Left forelimb (tissue), 1 donor: Measurements from ENCODE around the gene ARHGAP45.

Source experiments
- DNase-seq: peaks from one replicate; pipeline ENCODE4 v3.0.0-alpha.2; 2018; ENCODE audit warnings: low spot score

The ARHGAP45 gene

GRCh38 chr19:1132552-1133383 is 65.8 kb downstream of the ARHGAP45 start:
- no peak for DNase-seq

GRCh38 chr19:1133471-1133929 is 66.5 kb downstream of the ARHGAP45 start:
- no peak for DNase-seq

- DNase-seq, result no peak
Observed at GRCh38 chr19:1134431-1134830, 67.5 kb downstream of the ARHGAP45 start.

- no peak for DNase-seq
Observed at GRCh38 chr19:1135454-1135853, 68.5 kb downstream of the ARHGAP45 start.

- DNase-seq, result no peak
Observed at GRCh38 chr19:1136201-1136600, 69.2 kb downstream of the ARHGAP45 start.
